Fibroblast of the aortic adventitia (primary cell): ENCODE results near the gene LSAMP. TPM values are rescaled to one million over a fixed set of nuclear protein-coding genes. Genes with fewer than 3 reads are reported as not detected.

Source experiments
- DNase-seq: peaks from one replicate; pipeline ENCODE4 v3.0.0-alpha.2; 2010; ENCODE audit warnings: low read depth
- H3K4me3 ChIP-seq: 2 replicates; pipeline ENCODE4 v1.5.1; 2011; ENCODE audit warnings: low read depth, mild to moderate bottlenecking, control low read depth, low read length, moderate library complexity
- total RNA-seq: library from RNA; depleted of rRNA; stranded (reverse); fragments of >200 nt; gene quantifications from 2 replicates; pipeline ENCODE4 v1.2.3, GENCODE V29; 2012; ENCODE audit warnings: low replicate concordance
- TF ChIP-seq, protein P1 (sequence below): IDR thresholded peaks from 2 replicates; pipeline ENCODE4 v1.5.1; 2011; ENCODE audit warnings: mild to moderate bottlenecking, low read length, control low read depth, inconsistent platforms; ENCODE audit not compliant: insufficient read depth

The LSAMP gene
- total RNA-seq, 1 donor = 9.8 TPM

- DNase-seq = peak; percentile 33
- TF ChIP-seq, protein P1, sequence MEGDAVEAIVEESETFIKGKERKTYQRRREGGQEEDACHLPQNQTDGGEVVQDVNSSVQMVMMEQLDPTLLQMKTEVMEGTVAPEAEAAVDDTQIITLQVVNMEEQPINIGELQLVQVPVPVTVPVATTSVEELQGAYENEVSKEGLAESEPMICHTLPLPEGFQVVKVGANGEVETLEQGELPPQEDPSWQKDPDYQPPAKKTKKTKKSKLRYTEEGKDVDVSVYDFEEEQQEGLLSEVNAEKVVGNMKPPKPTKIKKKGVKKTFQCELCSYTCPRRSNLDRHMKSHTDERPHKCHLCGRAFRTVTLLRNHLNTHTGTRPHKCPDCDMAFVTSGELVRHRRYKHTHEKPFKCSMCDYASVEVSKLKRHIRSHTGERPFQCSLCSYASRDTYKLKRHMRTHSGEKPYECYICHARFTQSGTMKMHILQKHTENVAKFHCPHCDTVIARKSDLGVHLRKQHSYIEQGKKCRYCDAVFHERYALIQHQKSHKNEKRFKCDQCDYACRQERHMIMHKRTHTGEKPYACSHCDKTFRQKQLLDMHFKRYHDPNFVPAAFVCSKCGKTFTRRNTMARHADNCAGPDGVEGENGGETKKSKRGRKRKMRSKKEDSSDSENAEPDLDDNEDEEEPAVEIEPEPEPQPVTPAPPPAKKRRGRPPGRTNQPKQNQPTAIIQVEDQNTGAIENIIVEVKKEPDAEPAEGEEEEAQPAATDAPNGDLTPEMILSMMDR = peak; percentile 31
These were observed 458.6 kb downstream of the LSAMP start for GRCh38 chr3:115986555-115987207.

GRCh38 chr3:115982629-115983028 is 462.7 kb downstream of the LSAMP start:
- no peak overlapping the region for H3K4me3 ChIP-seq
- no peak for DNase-seq
- TF ChIP-seq, protein P1 = no peak

More at GRCh38 chr3:115986555-115987207, 458.6 kb downstream of the LSAMP start:
- no peak overlapping the region for H3K4me3 ChIP-seq

- peak; percentile 39 for DNase-seq
- TF ChIP-seq, protein P1 = no peak
- no peak overlapping the region for H3K4me3 ChIP-seq
These were observed 463.2 kb downstream of the LSAMP start for GRCh38 chr3:115982108-115982507.

GRCh38 chr3:115980709-115981108 is 464.6 kb downstream of the LSAMP start:
- TF ChIP-seq, protein P1 = no peak
- no peak for DNase-seq
- no peak overlapping the region for H3K4me3 ChIP-seq

- TF ChIP-seq, protein P1 = peak; percentile 16
- H3K4me3 ChIP-seq = no peak overlapping the region
- no peak for DNase-seq
These were observed 467.4 kb downstream of the LSAMP start for GRCh38 chr3:115977866-115978265.

DNA sequence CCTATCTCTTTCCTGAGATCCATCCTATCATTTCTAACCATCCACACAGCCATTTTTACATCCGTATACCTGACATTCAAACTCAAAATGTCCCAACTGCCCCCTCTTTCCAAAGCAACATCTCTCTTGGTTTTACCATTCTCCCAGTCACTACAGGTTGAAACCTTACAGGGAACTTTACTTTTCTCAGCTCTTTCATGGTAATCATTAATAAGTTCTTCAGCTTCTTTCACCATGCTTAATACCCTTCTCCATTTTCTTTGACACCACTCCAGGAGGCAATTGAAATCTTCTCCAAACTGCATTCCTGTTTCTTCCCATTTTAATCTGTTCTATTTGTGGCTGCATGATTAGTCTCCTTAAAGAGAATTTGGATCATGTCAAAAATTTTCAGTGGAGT is 469.5 kb downstream of the LSAMP start:
- TF ChIP-seq, protein P1 = no peak

DNA sequence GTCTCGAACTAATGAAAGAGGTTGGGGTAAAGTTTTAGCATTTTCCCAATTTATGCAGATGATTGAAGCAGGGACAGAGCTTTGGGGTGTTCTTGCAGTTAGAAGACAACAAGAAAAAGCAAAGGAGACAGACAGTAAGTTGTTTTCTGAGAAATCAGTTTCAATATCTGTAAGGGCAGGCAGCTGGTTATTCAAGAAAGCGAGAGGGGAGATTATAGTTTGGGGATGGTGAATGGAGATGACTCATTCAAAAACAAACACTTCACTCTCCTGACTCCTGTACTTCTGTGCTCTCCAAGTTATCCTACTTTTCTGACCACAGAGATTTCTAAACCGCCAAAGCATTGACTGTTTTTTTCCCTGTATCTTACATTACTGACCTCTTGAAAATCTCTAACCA is 469.9 kb downstream of the LSAMP start:
- TF ChIP-seq, protein P1 = no peak
- DNase-seq = peak; percentile 74
- no peak overlapping the region for H3K4me3 ChIP-seq

More for the DNA sequence above, 469.5 kb downstream of the LSAMP start:
- no peak overlapping the region for H3K4me3 ChIP-seq
- DNase-seq = no peak
